Thymus (tissue), 11 donors: ENCODE measurements around the gene LY6G6D. TPM values are rescaled to one million over a fixed set of nuclear protein-coding genes. Genes with fewer than 3 reads are reported as not detected.

ENCODE experiments used
- DNase-seq, 9 donors: peaks; one replicate each; pipeline ENCODE4 v3.0.0-alpha.2; 2013; ENCODE audit warnings: low spot score in 9 of 9, low read depth in 6 of 9, missing footprints in 1 of 9
- H3K27ac ChIP-seq, 2 donors: one replicate each; pipeline ENCODE4 v1.5.1; 2013; ENCODE audit warnings: control low read depth in 1 of 2, low read depth in 1 of 2, low read length in 1 of 2, mild to moderate bottlenecking in 1 of 2, moderate library complexity in 1 of 2
- H3K27me3 ChIP-seq, 2 donors: one replicate each; pipeline ENCODE4 v1.5.1; 2013; ENCODE audit warnings: low read length in 1 of 2; ENCODE audit not compliant: control insufficient read depth in 2 of 2, insufficient read depth in 1 of 2
- H3K36me3 ChIP-seq, 2 donors: one replicate each; pipeline ENCODE4 v1.5.1; 2013; ENCODE audit warnings: low read length in 1 of 2, mild to moderate bottlenecking in 1 of 2, moderate library complexity in 1 of 2; ENCODE audit not compliant: control insufficient read depth in 2 of 2, insufficient read depth in 2 of 2
- H3K4me1 ChIP-seq, 2 donors: one replicate each; pipeline ENCODE4 v1.5.1; 2013; ENCODE audit warnings: low read length in 2 of 2; ENCODE audit not compliant: control insufficient read depth in 2 of 2, insufficient read depth in 2 of 2
- H3K4me3 ChIP-seq, 2 donors: one replicate each; pipeline ENCODE4 v1.5.1; 2013; ENCODE audit warnings: low read length in 2 of 2, control low read depth in 1 of 2, mild to moderate bottlenecking in 1 of 2
- H3K9me3 ChIP-seq, 2 donors: one replicate each; pipeline ENCODE4 v1.5.1; 2013; ENCODE audit warnings: low read length in 1 of 2, mild to moderate bottlenecking in 1 of 2; ENCODE audit not compliant: control insufficient read depth in 2 of 2, insufficient read depth in 1 of 2
- WGBS: extraction: QIAGEN DNeasy Blood & Tissue Kit; methylation state at CpG from one replicate; pipeline ENCODE4 v1.1.7; 2013; 5-methylcytosine and 5-hydroxymethylcytosine counted together
- polyA plus RNA-seq: library from polyadenylated mRNA; stranded (reverse); fragments of 200-250 nt; gene quantifications from one replicate; pipeline ENCODE4 v1.2.3, GENCODE V29; 2013
- total RNA-seq: library from RNA; stranded (reverse); fragments of 120-200 nt; gene quantifications from one replicate; pipeline ENCODE4 v1.2.4, GENCODE V29; 2013
- donor health status: healthy.

The LY6G6D gene
- total and polyA plus RNA-seq, 2 donors: not detected

- H3K27ac ChIP-seq: no peak within 1 kb of the TSS
- H3K9me3 ChIP-seq: no peaks in the 10 kb centered on the region
- peaks cover 0 to 12% of the 10 kb centered on the region in 2 donors for H3K4me1 ChIP-seq
- 92% methylated on average over 4 of the region's 4 CpGs for WGBS
- no peak within 1 kb of the TSS for H3K4me3 ChIP-seq
- peaks cover 25 to 52% of the 10 kb centered on the region in 2 donors for H3K36me3 ChIP-seq
- H3K27me3 ChIP-seq: peaks cover 0 to 15% of the 10 kb centered on the region in 2 donors
- no peak for DNase-seq
Observed at GRCh38 chr6:31762356-31762755, 47.2 kb downstream of the LY6G6D start, which contains the start of gene SAPCD1. SAPCD1 (plus strand) TSS chr6:31762656; CDS start chr6:31763055, 399 bp downstream.

- WGBS: 95% methylated on average over 8 of the region's 8 CpGs
- no peak overlapping the region for H3K4me3 ChIP-seq
- peaks cover 0 to 12% of the 10 kb centered on the region in 2 donors for H3K4me1 ChIP-seq
- H3K27me3 ChIP-seq: peaks cover 0 to 17% of the 10 kb centered on the region in 2 donors
- no peak for DNase-seq
- no peaks in the 10 kb centered on the region for H3K9me3 ChIP-seq
- no peak overlapping the region for H3K27ac ChIP-seq
- peaks cover 25 to 52% of the 10 kb centered on the region in 2 donors for H3K36me3 ChIP-seq
Observed at GRCh38 chr6:31762878-31763618, 47.9 kb downstream of the LY6G6D start.

GRCh38 chr6:31763619-31763940 is 48.4 kb downstream of the LY6G6D start:
- no peak for DNase-seq
- Histone ChIP-seq H3K36me3 (peaks cover 20 to 48% of the 10 kb centered on the region in 2 donors), H3K4me3 (no peak overlapping the region), H3K4me1 (peaks cover 0 to 12% of the 10 kb centered on the region in 2 donors), H3K27me3 (peaks cover 0 to 17% of the 10 kb centered on the region in 2 donors), H3K27ac (no peak overlapping the region), H3K9me3 (no peaks in the 10 kb centered on the region)
- WGBS: 96% methylated on average over 1 of the region's 1 CpG

- peaks cover 20 to 42% of the 10 kb centered on the region in 2 donors for H3K36me3 ChIP-seq
- no peak overlapping the region for H3K4me3 ChIP-seq
- no peak for DNase-seq
- H3K27me3 ChIP-seq: peaks cover 0 to 17% of the 10 kb centered on the region in 2 donors
- 94% methylated on average over 4 of the region's 4 CpGs for WGBS
- H3K27ac ChIP-seq: no peak overlapping the region
- no peaks in the 10 kb centered on the region for H3K9me3 ChIP-seq
- peaks cover 0 to 8% of the 10 kb centered on the region in 2 donors for H3K4me1 ChIP-seq
Observed at GRCh38 chr6:31764198-31764597, 49.0 kb downstream of the LY6G6D start.

- WGBS: 93% methylated on average over 9 of the region's 9 CpGs
- H3K27me3 ChIP-seq: peaks cover 0 to 17% of the 10 kb centered on the region in 2 donors
- DNase-seq: no peak
Observed at GRCh38 chr6:31765559-31765909, 50.4 kb downstream of the LY6G6D start.

GRCh38 chr6:31765910-31766794 is 51.0 kb downstream of the LY6G6D start:
- Histone ChIP-seq H3K9me3 (no peaks in the 10 kb centered on the region), H3K27me3 (peaks cover 0 to 17% of the 10 kb centered on the region in 2 donors), H3K36me3 (peaks cover 9 to 23% of the 10 kb centered on the region in 2 donors), H3K4me3 (no peak overlapping the region), H3K4me1 (peaks cover 0 to 4% of the 10 kb centered on the region in 2 donors), H3K27ac (no peak overlapping the region)
- DNase-seq: no peak
- 80% methylated on average over 42 of the region's 42 CpGs for WGBS

More at GRCh38 chr6:31765559-31765909, 50.4 kb downstream of the LY6G6D start:
- H3K4me3 ChIP-seq: no peak overlapping the region
- peaks cover 0 to 3% of the 10 kb centered on the region in 2 donors for H3K4me1 ChIP-seq
- H3K36me3 ChIP-seq: peaks cover 14 to 28% of the 10 kb centered on the region in 2 donors
- no peaks in the 10 kb centered on the region for H3K9me3 ChIP-seq
- H3K27ac ChIP-seq: no peak overlapping the region

- Histone ChIP-seq H3K4me3 (no peak overlapping the region), H3K4me1 (peaks cover 0 to 10% of the 10 kb centered on the region in 2 donors), H3K27ac (no peak overlapping the region), H3K9me3 (peaks cover 0 to 2% of the 10 kb centered on the region in 2 donors), H3K36me3 (peaks cover 0 to 14% of the 10 kb centered on the region in 2 donors), H3K27me3 (peaks cover 0 to 17% of the 10 kb centered on the region in 2 donors)
- 97% methylated on average over 6 of the region's 6 CpGs for WGBS
- DNase-seq: no peak
Observed at GRCh38 chr6:31767096-31767645, 52.0 kb downstream of the LY6G6D start.
